ENCODE measurements around the gene LRRTM4.

LRRTM4 gene

GRCh38 chr2:77479395-77479794, 42.8 kb downstream of the LRRTM4 start:
- Histone ChIP-seq H3K4me1 (ENCODE audit: control extremely low read depth in 1 of 4, control insufficient read depth in 4 of 4, insufficient read depth in 4 of 4, low read length in 3 of 4) (no peaks in the 10 kb centered on the region), H3K9me3 (ENCODE audit: control extremely low read depth in 1 of 5, control insufficient read depth in 4 of 5, insufficient read depth in 2 of 5, low read depth in 1 of 5, low read length in 4 of 5) (no peaks in the 10 kb centered on the region), H3K36me3 (ENCODE audit: control insufficient read depth in 4 of 4, insufficient read depth in 4 of 4, low read length in 3 of 4) (no peaks in the 10 kb centered on the region), H3K4me3 (ENCODE audit: control insufficient read depth in 1 of 7, extremely low read depth in 1 of 7, insufficient read depth in 4 of 7, low read depth in 2 of 7, low read length in 6 of 7) (no peak overlapping the region), H3K27me3 (replicated peaks in 2 of 5; ENCODE audit: control insufficient read depth in 4 of 5, insufficient read depth in 5 of 5, low read length in 4 of 5) (no peaks in the 10 kb centered on the region), H3K27ac (ENCODE audit: insufficient read depth in 1 of 2, low read depth in 1 of 2, low read length in 2 of 2, poor library complexity in 1 of 2, severe bottlenecking in 2 of 2) (no peak overlapping the region)
- ChIA-PET CTCF (no interaction called here), POLR2A (no interaction called here)
- 60% methylated on average over 5 of the region's 6 CpGs for WGBS (ENCODE audit: insufficient coverage)
- DNase-seq = no peak

GRCh38 chr2:77470096-77470495, 52.1 kb downstream of the LRRTM4 start:
- WGBS (ENCODE audit: insufficient coverage) = 100% methylated on average over 2 of the region's 3 CpGs

GRCh38 chr2:77469106-77469505, 53.1 kb downstream of the LRRTM4 start:
- Histone ChIP-seq H3K27ac (ENCODE audit: insufficient read depth in 1 of 2, low read depth in 1 of 2, low read length in 2 of 2, poor library complexity in 1 of 2, severe bottlenecking in 2 of 2) (no peak overlapping the region), H3K4me3 (ENCODE audit: control insufficient read depth in 1 of 7, extremely low read depth in 1 of 7, insufficient read depth in 4 of 7, low read depth in 2 of 7, low read length in 6 of 7) (no peak overlapping the region), H3K4me1 (ENCODE audit: control extremely low read depth in 1 of 4, control insufficient read depth in 4 of 4, insufficient read depth in 4 of 4, low read length in 3 of 4) (no peaks in the 10 kb centered on the region), H3K9me3 (ENCODE audit: control extremely low read depth in 1 of 5, control insufficient read depth in 4 of 5, insufficient read depth in 2 of 5, low read depth in 1 of 5, low read length in 4 of 5) (no peaks in the 10 kb centered on the region), H3K36me3 (ENCODE audit: control insufficient read depth in 4 of 4, insufficient read depth in 4 of 4, low read length in 3 of 4) (no peaks in the 10 kb centered on the region), H3K27me3 (replicated peaks in 2 of 5; ENCODE audit: control insufficient read depth in 4 of 5, insufficient read depth in 5 of 5, low read length in 4 of 5) (no peaks in the 10 kb centered on the region)
- DNase-seq = no peak
- WGBS (ENCODE audit: insufficient coverage) = 86% methylated on average over 2 of the region's 4 CpGs
- ChIA-PET POLR2A (no interaction called here), CTCF (no interaction called here)

More at GRCh38 chr2:77470096-77470495, 52.1 kb downstream of the LRRTM4 start:
- no peaks in the 10 kb centered on the region for H3K4me1 ChIP-seq (ENCODE audit: control extremely low read depth in 1 of 4, control insufficient read depth in 4 of 4, insufficient read depth in 4 of 4, low read length in 3 of 4)
- H3K9me3 ChIP-seq (ENCODE audit: control extremely low read depth in 1 of 5, control insufficient read depth in 4 of 5, insufficient read depth in 2 of 5, low read depth in 1 of 5, low read length in 4 of 5) = no peaks in the 10 kb centered on the region
- H3K36me3 ChIP-seq (ENCODE audit: control insufficient read depth in 4 of 4, insufficient read depth in 4 of 4, low read length in 3 of 4) = no peaks in the 10 kb centered on the region
- H3K4me3 ChIP-seq (ENCODE audit: control insufficient read depth in 1 of 7, extremely low read depth in 1 of 7, insufficient read depth in 4 of 7, low read depth in 2 of 7, low read length in 6 of 7) = no peak overlapping the region
- H3K27me3 ChIP-seq (replicated peaks in 2 of 5; ENCODE audit: control insufficient read depth in 4 of 5, insufficient read depth in 5 of 5, low read length in 4 of 5) = no peaks in the 10 kb centered on the region
- no peak for DNase-seq
- ChIA-PET POLR2A (no interaction called here), CTCF (no interaction called here)
- H3K27ac ChIP-seq (ENCODE audit: insufficient read depth in 1 of 2, low read depth in 1 of 2, low read length in 2 of 2, poor library complexity in 1 of 2, severe bottlenecking in 2 of 2) = no peak overlapping the region

GRCh38 chr2:77459840-77460239, 62.3 kb downstream of the LRRTM4 start:
- no peak overlapping the region for H3K4me3 ChIP-seq (ENCODE audit: control insufficient read depth in 1 of 7, extremely low read depth in 1 of 7, insufficient read depth in 4 of 7, low read depth in 2 of 7, low read length in 6 of 7)
- POLR2A ChIA-PET = interaction anchor here (0.6 kb wide), 1 partner anchor 124 kb away, joined by 3 read pairs; no protein-coding TSS in a partner anchor
- no peak for DNase-seq
- H3K27me3 ChIP-seq (replicated peaks in 2 of 5; ENCODE audit: control insufficient read depth in 4 of 5, insufficient read depth in 5 of 5, low read length in 4 of 5) = no peaks in the 10 kb centered on the region
- 100% methylated on average over 1 of the region's 3 CpGs for WGBS (ENCODE audit: insufficient coverage)
- H3K36me3 ChIP-seq (ENCODE audit: control insufficient read depth in 4 of 4, insufficient read depth in 4 of 4, low read length in 3 of 4) = no peaks in the 10 kb centered on the region
- CTCF ChIA-PET = no interaction called here
- no peaks in the 10 kb centered on the region for H3K4me1 ChIP-seq (ENCODE audit: control extremely low read depth in 1 of 4, control insufficient read depth in 4 of 4, insufficient read depth in 4 of 4, low read length in 3 of 4)
- no peaks in the 10 kb centered on the region for H3K9me3 ChIP-seq (ENCODE audit: control extremely low read depth in 1 of 5, control insufficient read depth in 4 of 5, insufficient read depth in 2 of 5, low read depth in 1 of 5, low read length in 4 of 5)
- H3K27ac ChIP-seq (ENCODE audit: insufficient read depth in 1 of 2, low read depth in 1 of 2, low read length in 2 of 2, poor library complexity in 1 of 2, severe bottlenecking in 2 of 2) = no peak overlapping the region

GRCh38 chr2:77458216-77458615, 64.0 kb downstream of the LRRTM4 start:
- no peak overlapping the region for H3K27ac ChIP-seq (ENCODE audit: insufficient read depth in 1 of 2, low read depth in 1 of 2, low read length in 2 of 2, poor library complexity in 1 of 2, severe bottlenecking in 2 of 2)
- no peak overlapping the region for H3K4me3 ChIP-seq (ENCODE audit: control insufficient read depth in 1 of 7, extremely low read depth in 1 of 7, insufficient read depth in 4 of 7, low read depth in 2 of 7, low read length in 6 of 7)
- 82% methylated on average over 3 of the region's 3 CpGs for whole genome bisulfite sequencing (ENCODE audit: insufficient coverage)
- no peaks in the 10 kb centered on the region for H3K4me1 ChIP-seq (ENCODE audit: control extremely low read depth in 1 of 4, control insufficient read depth in 4 of 4, insufficient read depth in 4 of 4, low read length in 3 of 4)
- ChIA-PET POLR2A (no interaction called here), CTCF (no interaction called here)
- no peaks in the 10 kb centered on the region for H3K27me3 ChIP-seq (replicated peaks in 2 of 5; ENCODE audit: control insufficient read depth in 4 of 5, insufficient read depth in 5 of 5, low read length in 4 of 5)
- no peak for DNase-seq
- H3K9me3 ChIP-seq (ENCODE audit: control extremely low read depth in 1 of 5, control insufficient read depth in 4 of 5, insufficient read depth in 2 of 5, low read depth in 1 of 5, low read length in 4 of 5) = no peaks in the 10 kb centered on the region
- H3K36me3 ChIP-seq (ENCODE audit: control insufficient read depth in 4 of 4, insufficient read depth in 4 of 4, low read length in 3 of 4) = no peaks in the 10 kb centered on the region

- Histone ChIP-seq H3K27ac (ENCODE audit: insufficient read depth in 1 of 2, low read depth in 1 of 2, low read length in 2 of 2, poor library complexity in 1 of 2, severe bottlenecking in 2 of 2) (no peak overlapping the region), H3K27me3 (replicated peaks in 2 of 5; ENCODE audit: control insufficient read depth in 4 of 5, insufficient read depth in 5 of 5, low read length in 4 of 5) (no peaks in the 10 kb centered on the region), H3K4me1 (ENCODE audit: control extremely low read depth in 1 of 4, control insufficient read depth in 4 of 4, insufficient read depth in 4 of 4, low read length in 3 of 4) (no peaks in the 10 kb centered on the region), H3K4me3 (ENCODE audit: control insufficient read depth in 1 of 7, extremely low read depth in 1 of 7, insufficient read depth in 4 of 7, low read depth in 2 of 7, low read length in 6 of 7) (no peak overlapping the region), H3K9me3 (ENCODE audit: control extremely low read depth in 1 of 5, control insufficient read depth in 4 of 5, insufficient read depth in 2 of 5, low read depth in 1 of 5, low read length in 4 of 5) (no peaks in the 10 kb centered on the region), H3K36me3 (ENCODE audit: control insufficient read depth in 4 of 4, insufficient read depth in 4 of 4, low read length in 3 of 4) (no peaks in the 10 kb centered on the region)
- POLR2A ChIA-PET = no interaction called here
- DNase-seq = no peak
- no CpG with 5 or more reads among the region's 1 CpG for WGBS (ENCODE audit: insufficient coverage)
- CTCF ChIA-PET = no interaction called here
Observed at GRCh38 chr2:77457665-77458064, 64.5 kb downstream of the LRRTM4 start.

- CTCF ChIA-PET = no interaction called here
Observed at GRCh38 chr2:77443076-77443475, 79.1 kb downstream of the LRRTM4 start.

More at GRCh38 chr2:77443076-77443475, 79.1 kb downstream of the LRRTM4 start:
- no peaks in the 10 kb centered on the region for H3K4me1 ChIP-seq (ENCODE audit: control extremely low read depth in 1 of 4, control insufficient read depth in 4 of 4, insufficient read depth in 4 of 4, low read length in 3 of 4)
- H3K36me3 ChIP-seq (ENCODE audit: control insufficient read depth in 4 of 4, insufficient read depth in 4 of 4, low read length in 3 of 4) = no peaks in the 10 kb centered on the region
- H3K4me3 ChIP-seq (ENCODE audit: control insufficient read depth in 1 of 7, extremely low read depth in 1 of 7, insufficient read depth in 4 of 7, low read depth in 2 of 7, low read length in 6 of 7) = no peak overlapping the region
- H3K27ac ChIP-seq (ENCODE audit: insufficient read depth in 1 of 2, low read depth in 1 of 2, low read length in 2 of 2, poor library complexity in 1 of 2, severe bottlenecking in 2 of 2) = no peak overlapping the region
- H3K9me3 ChIP-seq (ENCODE audit: control extremely low read depth in 1 of 5, control insufficient read depth in 4 of 5, insufficient read depth in 2 of 5, low read depth in 1 of 5, low read length in 4 of 5) = no peaks in the 10 kb centered on the region
- POLR2A ChIA-PET = no interaction called here
- no peak for DNase-seq
- WGBS (ENCODE audit: insufficient coverage) = 87% methylated on average over 3 of the region's 5 CpGs
- H3K27me3 ChIP-seq (replicated peaks in 2 of 5; ENCODE audit: control insufficient read depth in 4 of 5, insufficient read depth in 5 of 5, low read length in 4 of 5) = no peaks in the 10 kb centered on the region
